ENCODE results near the gene WDR38.

The WDR38 gene

DNA sequence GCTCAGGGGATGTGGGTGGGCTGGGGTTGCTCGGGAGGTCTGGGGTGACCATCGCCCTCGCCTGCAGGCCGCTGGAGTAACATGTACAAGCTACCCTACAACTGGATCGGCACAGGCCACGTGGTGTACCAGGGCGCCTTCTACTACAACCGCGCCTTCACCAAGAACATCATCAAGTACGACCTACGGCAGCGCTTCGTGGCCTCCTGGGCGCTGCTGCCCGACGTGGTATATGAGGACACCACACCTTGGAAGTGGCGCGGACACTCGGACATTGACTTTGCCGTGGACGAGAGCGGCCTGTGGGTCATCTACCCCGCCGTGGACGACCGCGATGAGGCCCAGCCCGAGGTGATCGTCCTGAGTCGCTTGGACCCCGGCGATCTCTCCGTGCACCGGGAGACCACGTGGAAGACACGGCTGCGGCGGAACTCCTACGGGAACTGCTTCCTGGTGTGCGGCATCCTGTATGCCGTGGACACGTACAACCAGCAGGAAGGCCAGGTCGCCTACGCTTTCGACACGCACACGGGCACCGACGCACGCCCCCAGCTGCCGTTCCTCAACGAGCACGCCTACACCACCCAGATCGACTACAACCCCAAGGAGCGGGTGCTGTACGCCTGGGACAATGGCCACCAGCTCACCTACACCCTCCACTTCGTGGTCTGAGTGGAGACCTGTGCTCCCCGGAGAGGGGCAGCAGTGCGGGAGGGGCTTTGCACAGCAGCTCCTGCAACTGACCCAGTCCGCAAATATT lies 43.3 kb upstream of the WDR38 start:
- intact Hi-C loops (cut with DNase I; ENCODE audit: low total_unique reads): no loop called here
- H3K27ac ChIP-seq: no peak overlapping the region
- TF ChIP-seq CTCF (IDR thresholded peaks at IDR 0.05): no peak
- no peaks in the 10 kb centered on the region for H3K27me3 ChIP-seq
- H3K4me3 ChIP-seq: no peak overlapping the region
- no peaks in the 10 kb centered on the region for H3K36me3 ChIP-seq
- H3K9me3 ChIP-seq: no peaks in the 10 kb centered on the region
- peaks cover 0 to 20% (median 6%) of the 10 kb centered on the region in 4 donors for H3K4me1 ChIP-seq
- no peak for DNase-seq

DNA sequence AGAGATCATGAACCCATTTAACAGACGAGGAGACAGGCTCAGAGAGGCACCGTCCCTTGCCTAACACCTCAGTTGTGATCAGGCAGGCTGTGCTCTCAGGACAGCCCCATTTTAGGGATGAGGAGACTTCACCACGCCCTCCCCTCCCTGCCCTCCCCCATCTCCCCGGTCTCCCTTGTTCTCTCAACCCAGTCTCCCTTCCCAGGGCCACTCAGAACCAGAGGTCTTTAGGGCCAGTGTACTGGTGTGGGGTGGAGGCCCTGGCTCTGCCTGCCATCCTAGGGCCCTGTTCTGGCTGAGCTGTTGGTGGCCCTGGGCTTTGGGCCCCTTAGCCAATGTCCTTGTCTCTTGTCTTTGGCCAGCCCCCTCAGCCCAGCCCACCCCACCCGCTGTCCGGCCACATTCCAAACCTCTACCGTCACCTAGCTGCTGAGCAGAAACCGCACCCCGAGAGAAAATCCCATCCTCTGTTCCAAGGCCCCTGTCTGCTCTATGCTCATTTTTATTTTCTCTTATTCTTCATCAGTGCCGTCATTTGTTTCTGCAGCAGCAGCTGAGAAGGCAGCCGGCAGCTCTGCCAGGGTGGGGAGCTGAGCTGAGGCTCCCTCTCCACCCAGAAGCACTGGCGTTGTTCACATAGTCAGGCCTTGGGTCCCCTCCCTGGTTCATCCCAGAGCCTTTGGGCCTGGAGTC lies 42.5 kb upstream of the WDR38 start:
- intact Hi-C loops (cut with DNase I; ENCODE audit: low total_unique reads): no loop called here
- no peaks in the 10 kb centered on the region for H3K27me3 ChIP-seq
- TF ChIP-seq CTCF (IDR thresholded peaks at IDR 0.05): no peak
- DNase-seq: no peak
- H3K4me3 ChIP-seq: no peak overlapping the region
- no peak overlapping the region for H3K27ac ChIP-seq
- H3K36me3 ChIP-seq: no peaks in the 10 kb centered on the region
- H3K9me3 ChIP-seq: no peaks in the 10 kb centered on the region
- H3K4me1 ChIP-seq: peaks cover 0 to 20% (median 6%) of the 10 kb centered on the region in 4 donors

DNA sequence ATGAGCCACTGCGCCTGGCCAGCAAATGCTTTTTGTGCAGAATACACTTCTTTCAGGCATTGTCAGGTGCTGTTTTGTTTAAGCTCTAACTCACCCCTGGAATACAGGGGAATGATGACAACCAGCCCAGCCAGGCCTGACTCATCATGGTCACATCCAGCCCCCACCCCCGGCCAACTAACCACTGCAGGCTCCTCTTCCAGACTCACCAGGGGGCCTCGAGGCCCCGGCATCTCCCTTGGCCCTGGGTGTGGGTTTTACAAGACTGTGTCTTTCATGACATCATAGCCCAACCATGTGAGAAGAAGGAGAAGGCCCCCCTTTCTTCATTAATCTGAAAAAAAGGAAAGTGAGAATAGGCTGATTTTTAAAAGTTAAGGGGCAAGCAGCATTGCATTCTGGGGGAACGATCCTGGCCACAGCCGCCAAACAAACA lies 40.8 kb upstream of the WDR38 start:
- intact Hi-C loops (cut with DNase I; ENCODE audit: low total_unique reads): no loop called here
- peaks cover 0 to 20% (median 6%) of the 10 kb centered on the region in 4 donors for H3K4me1 ChIP-seq
- H3K36me3 ChIP-seq: no peaks in the 10 kb centered on the region
- DNase-seq: peak in 1 of 2 donors; percentile 57
- no peak for TF ChIP-seq CTCF (IDR thresholded peaks at IDR 0.05)
- peaks cover 0 to 2% of the 10 kb centered on the region in 2 donors for H3K27me3 ChIP-seq
- no peaks in the 10 kb centered on the region for H3K9me3 ChIP-seq
- H3K4me3 ChIP-seq: no peak overlapping the region
- H3K27ac ChIP-seq: no peak overlapping the region

DNA sequence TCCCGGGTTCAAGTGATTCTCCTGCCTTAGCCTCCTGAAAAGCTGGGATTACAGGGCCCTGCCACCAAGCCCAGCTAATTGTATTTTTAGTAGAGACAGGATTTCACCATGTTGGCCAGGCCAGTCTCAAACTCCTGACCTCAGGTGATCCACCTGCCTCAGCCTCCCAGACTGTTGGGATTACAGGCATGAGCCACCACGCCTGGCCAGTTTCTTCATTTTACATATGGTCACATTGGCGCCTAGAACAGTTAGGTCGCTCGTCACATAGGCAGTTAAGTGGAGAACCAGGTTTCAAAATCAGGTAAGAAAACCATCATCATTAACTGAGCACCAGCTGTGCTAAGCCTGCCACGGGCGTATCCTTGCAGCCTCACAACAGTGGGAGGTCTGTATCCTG lies 40.2 kb upstream of the WDR38 start:
- no peak for TF ChIP-seq CTCF (IDR thresholded peaks at IDR 0.05)
- H3K4me1 ChIP-seq: peaks cover 0 to 20% (median 6%) of the 10 kb centered on the region in 4 donors
- no peak overlapping the region for H3K4me3 ChIP-seq

GRCh38 chr9:124813501-124814163 lies 39.6 kb upstream of the WDR38 start:
- H3K4me1 ChIP-seq: peaks cover 0 to 23% (median 6%) of the 10 kb centered on the region in 4 donors
- DNase-seq: no peak
- TF ChIP-seq CTCF (IDR thresholded peaks at IDR 0.05): no peak
- no peak overlapping the region for H3K4me3 ChIP-seq
- H3K36me3 ChIP-seq: no peaks in the 10 kb centered on the region
- no peaks in the 10 kb centered on the region for H3K9me3 ChIP-seq
- intact Hi-C loops (cut with DNase I; ENCODE audit: low total_unique reads): no loop called here
- peaks cover 0 to 2% of the 10 kb centered on the region in 2 donors for H3K27me3 ChIP-seq
- no peak overlapping the region for H3K27ac ChIP-seq

More for the DNA sequence above, 40.2 kb upstream of the WDR38 start:
- H3K27me3 ChIP-seq: peaks cover 0 to 2% of the 10 kb centered on the region in 2 donors
- H3K9me3 ChIP-seq: no peaks in the 10 kb centered on the region
- no peak for DNase-seq
- no peaks in the 10 kb centered on the region for H3K36me3 ChIP-seq
- intact Hi-C loops (cut with DNase I; ENCODE audit: low total_unique reads): no loop called here
- H3K27ac ChIP-seq: no peak overlapping the region

Data from tibial artery (tissue), 4 donors.